Smooth muscle cell of the brain vasculature (primary cell): ENCODE results near the gene NOTCH3.

Experiments used
- DNase-seq: peaks from one replicate; pipeline ENCODE4 v3.0.0-alpha.2; 2012; ENCODE audit warnings: low read depth, low spot score

NOTCH3 gene

GRCh38 chr19:15196360-15197005 lies 4.3 kb downstream of the NOTCH3 start:
- no peak for DNase-seq

- no peak for DNase-seq
These were observed 5.1 kb downstream of the NOTCH3 start for GRCh38 chr19:15195371-15196334.

GRCh38 chr19:15194938-15195337 lies 5.9 kb downstream of the NOTCH3 start:
- DNase-seq = no peak

GRCh38 chr19:15191982-15192381 lies 8.8 kb downstream of the NOTCH3 start:
- DNase-seq = no peak

- DNase-seq = no peak
These were observed 9.3 kb downstream of the NOTCH3 start for GRCh38 chr19:15191514-15191913.

GRCh38 chr19:15188851-15189250 lies 11.9 kb downstream of the NOTCH3 start:
- DNase-seq = no peak

GRCh38 chr19:15187026-15188007 lies 13.5 kb downstream of the NOTCH3 start:
- no peak for DNase-seq

- DNase-seq = no peak
These were observed 15.6 kb downstream of the NOTCH3 start for GRCh38 chr19:15185188-15185587.

GRCh38 chr19:15184776-15185175 lies 16.0 kb downstream of the NOTCH3 start:
- no peak for DNase-seq

GRCh38 chr19:15181394-15181793 lies 19.4 kb downstream of the NOTCH3 start:
- no peak for DNase-seq

GRCh38 chr19:15180451-15181390 lies 20.1 kb downstream of the NOTCH3 start:
- DNase-seq = no peak

GRCh38 chr19:15178629-15179308 lies 22.0 kb downstream of the NOTCH3 start:
- no peak for DNase-seq

GRCh38 chr19:15177269-15178116 lies 23.3 kb downstream of the NOTCH3 start:
- DNase-seq = no peak

GRCh38 chr19:15175609-15176008 lies 25.2 kb downstream of the NOTCH3 start:
- DNase-seq = no peak

GRCh38 chr19:15173746-15174404 lies 26.9 kb downstream of the NOTCH3 start:
- no peak for DNase-seq

GRCh38 chr19:15170345-15170744 lies 30.4 kb downstream of the NOTCH3 start:
- DNase-seq = no peak

GRCh38 chr19:15169541-15170285 lies 31.1 kb downstream of the NOTCH3 start:
- DNase-seq = no peak

GRCh38 chr19:15166700-15167099 lies 34.1 kb downstream of the NOTCH3 start:
- no peak for DNase-seq
